PC-9 (cell line): ENCODE measurements around the gene BASP1.

Experiments used
- EZH2 ChIP-seq: fragments of 200-600 bp; sonication (generic); IDR thresholded peaks from 2 replicates; pipeline ENCODE4 v1.8.0; 2017; ENCODE audit warnings: antibody characterized with exemption, low read depth
- TF ChIP-seq, protein P1 (sequence below): fragments of 200-600 bp; sonication (generic); conservative IDR thresholded peaks from 2 replicates; pipeline ENCODE4 v1.6.1; 2017; ENCODE audit warnings: mixed run types, antibody characterized with exemption, mild to moderate bottlenecking, moderate library complexity

DNA sequence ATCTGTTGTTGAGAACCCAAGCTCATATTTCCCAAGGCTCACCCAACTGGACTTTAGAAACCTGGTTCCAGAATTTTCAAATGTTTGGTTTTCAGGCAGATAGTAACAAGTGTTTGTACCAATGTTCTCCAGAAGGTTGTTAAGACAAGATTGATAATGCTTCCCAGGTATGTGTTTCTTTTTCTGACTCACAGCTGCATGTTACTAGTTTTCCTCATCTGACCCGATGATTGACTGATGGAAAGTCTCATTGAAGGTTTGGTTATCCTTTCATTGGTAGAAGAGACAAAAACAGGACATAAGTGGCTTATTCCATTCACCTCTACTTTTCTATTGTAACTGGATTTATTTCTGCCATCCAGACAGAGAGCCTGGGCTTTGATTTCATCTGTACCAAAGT lies 10.4 kb downstream of the BASP1 start:
- TF ChIP-seq, protein P1, sequence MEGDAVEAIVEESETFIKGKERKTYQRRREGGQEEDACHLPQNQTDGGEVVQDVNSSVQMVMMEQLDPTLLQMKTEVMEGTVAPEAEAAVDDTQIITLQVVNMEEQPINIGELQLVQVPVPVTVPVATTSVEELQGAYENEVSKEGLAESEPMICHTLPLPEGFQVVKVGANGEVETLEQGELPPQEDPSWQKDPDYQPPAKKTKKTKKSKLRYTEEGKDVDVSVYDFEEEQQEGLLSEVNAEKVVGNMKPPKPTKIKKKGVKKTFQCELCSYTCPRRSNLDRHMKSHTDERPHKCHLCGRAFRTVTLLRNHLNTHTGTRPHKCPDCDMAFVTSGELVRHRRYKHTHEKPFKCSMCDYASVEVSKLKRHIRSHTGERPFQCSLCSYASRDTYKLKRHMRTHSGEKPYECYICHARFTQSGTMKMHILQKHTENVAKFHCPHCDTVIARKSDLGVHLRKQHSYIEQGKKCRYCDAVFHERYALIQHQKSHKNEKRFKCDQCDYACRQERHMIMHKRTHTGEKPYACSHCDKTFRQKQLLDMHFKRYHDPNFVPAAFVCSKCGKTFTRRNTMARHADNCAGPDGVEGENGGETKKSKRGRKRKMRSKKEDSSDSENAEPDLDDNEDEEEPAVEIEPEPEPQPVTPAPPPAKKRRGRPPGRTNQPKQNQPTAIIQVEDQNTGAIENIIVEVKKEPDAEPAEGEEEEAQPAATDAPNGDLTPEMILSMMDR: no peak
- no peak for TF ChIP-seq EZH2
